ENCODE results near the gene OGFOD3.

OGFOD3 gene

GRCh38 chr17:82346342-82347300 is 71.8 kb downstream of the OGFOD3 start:
- no peak for TF ChIP-seq CTCF (IDR thresholded peaks at IDR 0.05; ENCODE audit: insufficient read depth, missing control alignments)
- no peak for FAIRE-seq
- no peak for DNase-seq (ENCODE audit: insufficient read length, low spot score)

GRCh38 chr17:82345151-82345976 is 73.0 kb downstream of the OGFOD3 start:
- TF ChIP-seq CTCF (IDR thresholded peaks at IDR 0.05; ENCODE audit: insufficient read depth, missing control alignments): no peak
- FAIRE-seq: no peak
- no peak for DNase-seq (ENCODE audit: insufficient read length, low spot score)

GRCh38 chr17:82344175-82344907 is 74.0 kb downstream of the OGFOD3 start:
- no peak for DNase-seq (ENCODE audit: insufficient read length, low spot score)
- FAIRE-seq: no peak
- no peak for TF ChIP-seq CTCF (IDR thresholded peaks at IDR 0.05; ENCODE audit: insufficient read depth, missing control alignments)

DNA sequence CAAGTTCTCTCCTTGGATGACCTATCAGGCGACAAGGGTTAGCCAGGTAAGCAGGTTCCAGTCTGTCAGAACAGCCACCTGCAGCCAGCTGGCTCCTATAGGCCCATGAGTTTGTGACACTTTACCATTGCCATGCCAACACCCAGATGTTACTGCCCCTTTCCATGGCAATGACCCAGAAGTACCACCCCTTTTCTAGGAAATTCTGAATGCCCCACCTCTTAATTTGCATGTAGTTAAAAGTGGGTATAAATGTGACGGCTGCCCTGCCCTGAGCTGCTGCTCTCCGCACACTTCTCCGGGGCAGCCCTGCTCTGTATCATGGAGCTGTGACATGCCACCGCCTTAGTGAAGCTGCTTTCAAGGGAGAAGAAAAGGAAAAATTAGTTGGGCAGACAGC is 74.8 kb downstream of the OGFOD3 start:
- FAIRE-seq: no peak
- TF ChIP-seq CTCF (IDR thresholded peaks at IDR 0.05; ENCODE audit: insufficient read depth, missing control alignments): no peak
- DNase-seq (ENCODE audit: insufficient read length, low spot score): no peak

GRCh38 chr17:82342361-82343079 is 75.9 kb downstream of the OGFOD3 start:
- TF ChIP-seq CTCF (IDR thresholded peaks at IDR 0.05; ENCODE audit: insufficient read depth, missing control alignments): no peak
- FAIRE-seq (no peak), DNase-seq (ENCODE audit: insufficient read length, low spot score) (no peak)

Measured in D721Med (cell line).